Measurements from ENCODE around the gene AP4M1.
A peak's percentile ranks its signal among the peaks of the same experiment; 100 is the strongest.

The AP4M1 gene

GRCh38 chr7:100088095-100088620, 13.3 kb upstream of the AP4M1 start:
- DNase-seq, result no peak

GRCh38 chr7:100088621-100089457, 12.6 kb upstream of the AP4M1 start, which contains the start of gene COPS6:
Gene COPS6, plus strand, starts transcription at chr7:100088969. Its CDS starts 22 bp downstream, at chr7:100088991.
- DNase-seq, result peak; percentile 45 to 91

GRCh38 chr7:100089458-100090196, 11.8 kb upstream of the AP4M1 start:
- no peak for DNase-seq

- DNase-seq, result peak in 1 of 2 experiments; percentile 44
These were observed 10.7 kb upstream of the AP4M1 start for GRCh38 chr7:100090527-100091410.

- peak; percentile 33 to 58 for DNase-seq
These were observed 9.8 kb upstream of the AP4M1 start for GRCh38 chr7:100091411-100092181.

GRCh38 chr7:100093054-100093453, 8.4 kb upstream of the AP4M1 start:
- no peak for DNase-seq

GRCh38 chr7:100093498-100093897, 7.9 kb upstream of the AP4M1 start:
- no peak for DNase-seq

- no peak for DNase-seq
These were observed 7.4 kb upstream of the AP4M1 start for GRCh38 chr7:100093925-100094486.

- no peak for DNase-seq
These were observed 6.2 kb upstream of the AP4M1 start for GRCh38 chr7:100095289-100095688.

GRCh38 chr7:100095704-100096103, 5.7 kb upstream of the AP4M1 start:
- no peak for DNase-seq

- DNase-seq, result no peak
These were observed 2.5 kb upstream of the AP4M1 start for GRCh38 chr7:100098913-100099312.

- DNase-seq, result no peak
These were observed 2.0 kb upstream of the AP4M1 start for GRCh38 chr7:100099452-100099851.

GRCh38 chr7:100100420-100101015, 925 bp upstream of the AP4M1 start:
- peak; percentile 95 to 98 for DNase-seq

GRCh38 chr7:100102950-100103840, 1.8 kb downstream of the AP4M1 start:
- DNase-seq, result no peak

GRCh38 chr7:100105534-100105933, 4.1 kb downstream of the AP4M1 start:
- no peak for DNase-seq

- DNase-seq, result no peak
These were observed 5.2 kb downstream of the AP4M1 start for GRCh38 chr7:100106633-100107032.

- DNase-seq, result no peak
These were observed 5.8 kb downstream of the AP4M1 start for GRCh38 chr7:100107125-100107737.

- no peak for DNase-seq
These were observed 6.4 kb downstream of the AP4M1 start for GRCh38 chr7:100107890-100108289.

GRCh38 chr7:100109521-100110163, 8.2 kb downstream of the AP4M1 start:
- no peak for DNase-seq
